ENCODE data around the gene TLCD1.

- TF ChIP-seq CTCF (IDR thresholded peaks at IDR 0.05 in 4 of 5, conservative IDR thresholded peaks at IDR 0.05 in 1 of 5) (no peak), POLR2A (IDR thresholded peaks at IDR 0.05) (no peak)
These were observed 19.3 kb downstream of the TLCD1 start for GRCh38 chr17:28706471-28707338.

Measured in gastrocnemius medialis (tissue), 4 donors.